ENCODE measurements around the gene CDH8. TPM values are rescaled to one million over a fixed set of nuclear protein-coding genes. Genes with fewer than 3 reads are reported as not detected.

CDH8 gene
- polyA plus RNA-seq, 1 experiment, result not detected

DNA sequence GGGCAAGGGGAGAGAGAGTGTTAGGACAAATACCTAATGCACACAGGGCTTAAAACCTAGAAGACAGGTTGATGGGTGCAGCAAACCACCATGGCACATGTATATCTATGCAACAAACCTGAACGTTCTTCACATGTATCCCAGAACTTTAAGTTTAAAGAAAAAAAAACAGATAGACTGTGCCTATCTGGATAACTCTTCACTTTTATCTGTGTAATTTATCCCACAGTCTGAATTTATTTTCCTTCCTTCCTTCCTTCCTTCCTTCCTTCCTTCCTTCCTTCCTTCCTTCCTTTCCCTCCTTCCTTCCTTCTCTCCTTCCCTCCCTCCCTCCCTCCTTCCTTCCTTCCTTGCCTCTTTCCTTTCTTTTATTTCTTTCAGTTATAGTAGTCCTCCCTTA lies 370.7 kb downstream of the CDH8 start:
- CTCF ChIA-PET, result no interaction called here
- no peak for TF ChIP-seq CTCF (IDR thresholded peaks at IDR 0.05; ENCODE audit: low read depth, low read length)
- POLR2A ChIA-PET, result no interaction called here
- no peak overlapping the region for H3K27ac ChIP-seq (ENCODE audit: low read depth, low read length)
- no peak for DNase-seq (ENCODE audit: low read depth, low spot score)
- no peak overlapping the region for H3K4me3 ChIP-seq (ENCODE audit: low read depth, low read length)
- no peaks in the 10 kb centered on the region for H3K27me3 ChIP-seq (ENCODE audit: control insufficient read depth, insufficient read depth, low read length)
- H3K9me3 ChIP-seq (ENCODE audit: control insufficient read depth, insufficient read depth, low read length), result no peaks in the 10 kb centered on the region

- Histone ChIP-seq H3K27ac (ENCODE audit: low read depth, low read length) (no peak overlapping the region), H3K4me3 (ENCODE audit: low read depth, low read length) (no peak overlapping the region), H3K9me3 (ENCODE audit: control insufficient read depth, insufficient read depth, low read length) (peaks cover 9% of the 10 kb centered on the region), H3K27me3 (ENCODE audit: control insufficient read depth, insufficient read depth, low read length) (no peaks in the 10 kb centered on the region)
- ChIA-PET POLR2A (no interaction called here), CTCF (no interaction called here)
- no peak for DNase-seq (ENCODE audit: low read depth, low spot score)
- TF ChIP-seq CTCF (IDR thresholded peaks at IDR 0.05; ENCODE audit: low read depth, low read length), result no peak
Observed at GRCh38 chr16:61659936-61660335, 376.3 kb downstream of the CDH8 start.

DNA sequence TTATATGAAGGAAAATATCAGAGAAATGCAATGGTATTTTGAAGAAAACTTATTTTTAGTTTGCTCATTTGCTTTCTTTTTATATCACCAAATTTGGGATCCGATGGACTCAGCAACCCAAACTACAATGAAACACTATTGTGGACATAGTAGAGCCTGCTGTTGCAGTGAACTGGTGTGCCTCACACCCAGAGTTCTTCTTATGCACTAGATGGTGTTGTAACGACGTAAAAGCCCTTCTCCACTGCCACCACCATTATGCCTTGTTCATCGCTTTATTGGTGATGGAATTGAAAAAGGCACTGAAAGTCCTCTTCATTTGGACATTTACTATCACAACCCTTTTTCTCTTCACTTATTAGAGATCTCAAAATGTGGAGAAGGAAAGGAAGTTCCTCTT lies 381.3 kb downstream of the CDH8 start:
- no peak for DNase-seq (ENCODE audit: low read depth, low spot score)
- Histone ChIP-seq H3K9me3 (ENCODE audit: control insufficient read depth, insufficient read depth, low read length) (peaks cover 12% of the 10 kb centered on the region), H3K27ac (ENCODE audit: low read depth, low read length) (no peak overlapping the region), H3K27me3 (ENCODE audit: control insufficient read depth, insufficient read depth, low read length) (no peaks in the 10 kb centered on the region), H3K4me3 (ENCODE audit: low read depth, low read length) (no peak overlapping the region)
- ChIA-PET CTCF (no interaction called here), POLR2A (no interaction called here)
- TF ChIP-seq CTCF (IDR thresholded peaks at IDR 0.05; ENCODE audit: low read depth, low read length), result no peak

DNA sequence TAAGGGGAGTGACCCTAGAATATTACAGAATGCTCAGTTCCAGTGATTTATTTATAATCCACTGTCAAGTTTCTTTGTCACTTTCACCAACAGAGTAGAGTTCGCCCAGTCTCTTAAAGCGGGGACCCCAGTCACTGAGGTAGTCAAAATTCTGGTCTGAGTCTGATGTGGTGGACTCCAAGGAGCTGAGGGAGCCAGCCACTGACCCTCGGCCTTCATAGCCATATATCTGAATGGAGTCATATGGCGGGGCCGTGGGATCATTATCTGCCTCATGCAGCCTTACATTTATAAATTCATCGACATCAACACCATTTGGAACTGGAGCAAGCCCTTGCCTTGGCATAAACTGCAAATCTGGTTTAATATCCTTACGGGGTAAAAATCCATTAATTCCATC lies 382.7 kb downstream of the CDH8 start:
- CTCF ChIA-PET, result no interaction called here
- DNase-seq (ENCODE audit: low read depth, low spot score), result no peak

GRCh38 chr16:61645561-61645960 lies 390.7 kb downstream of the CDH8 start:
- no peaks in the 10 kb centered on the region for H3K27me3 ChIP-seq (ENCODE audit: control insufficient read depth, insufficient read depth, low read length)
- CTCF ChIA-PET, result no interaction called here
- no peak for TF ChIP-seq CTCF (IDR thresholded peaks at IDR 0.05; ENCODE audit: low read depth, low read length)

More for the DNA sequence above, 382.7 kb downstream of the CDH8 start:
- Histone ChIP-seq H3K27me3 (ENCODE audit: control insufficient read depth, insufficient read depth, low read length) (no peaks in the 10 kb centered on the region), H3K4me3 (ENCODE audit: low read depth, low read length) (no peak overlapping the region), H3K27ac (ENCODE audit: low read depth, low read length) (no peak overlapping the region), H3K9me3 (ENCODE audit: control insufficient read depth, insufficient read depth, low read length) (peaks cover 8% of the 10 kb centered on the region)
- POLR2A ChIA-PET, result no interaction called here
- TF ChIP-seq CTCF (IDR thresholded peaks at IDR 0.05; ENCODE audit: low read depth, low read length), result no peak

More at GRCh38 chr16:61645561-61645960, 390.7 kb downstream of the CDH8 start:
- H3K9me3 ChIP-seq (ENCODE audit: control insufficient read depth, insufficient read depth, low read length), result no peaks in the 10 kb centered on the region
- H3K27ac ChIP-seq (ENCODE audit: low read depth, low read length), result no peak overlapping the region
- POLR2A ChIA-PET, result no interaction called here
- no peak for DNase-seq (ENCODE audit: low read depth, low spot score)
- no peak overlapping the region for H3K4me3 ChIP-seq (ENCODE audit: low read depth, low read length)
